ENCODE results near the gene HDLBP.

The HDLBP gene

DNA sequence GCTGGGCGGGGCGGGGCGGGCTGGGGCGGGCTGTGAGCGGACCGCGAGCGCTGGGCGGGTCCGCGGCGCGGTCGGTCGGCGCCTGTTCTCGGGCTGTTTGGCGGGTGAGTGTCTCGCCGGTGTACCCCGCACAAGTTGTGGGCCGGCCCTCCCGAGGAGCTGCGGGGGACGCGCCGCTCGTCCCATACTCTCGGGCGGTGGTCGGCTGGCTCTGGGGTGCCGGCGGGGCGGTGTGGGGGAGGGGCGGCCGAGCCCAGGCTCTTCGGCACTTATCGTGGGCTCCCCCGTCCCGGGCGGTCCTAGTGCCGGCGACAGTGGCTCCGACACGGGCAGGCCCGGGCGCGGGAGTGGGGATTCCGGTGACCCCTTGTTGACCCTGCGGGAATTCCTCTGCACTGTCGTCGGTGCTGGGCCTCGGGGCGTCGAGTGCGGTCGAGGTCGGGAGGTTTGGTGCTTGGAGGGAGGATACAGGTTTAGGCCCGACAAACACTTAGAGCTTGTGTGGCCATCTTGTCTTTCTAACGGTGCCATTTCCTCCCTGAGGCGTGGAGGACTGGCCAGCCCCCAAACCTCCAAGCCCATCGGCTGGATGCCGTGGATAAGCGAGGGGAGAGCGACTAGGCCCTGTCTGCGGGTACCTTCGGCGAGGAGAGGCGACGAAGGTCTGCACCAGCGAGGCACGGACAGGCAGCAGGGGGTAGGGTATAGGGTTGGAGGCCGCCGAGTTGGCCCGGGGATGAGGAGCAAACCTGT is 583 bp upstream of the HDLBP start, which contains the start of gene SEPTIN2:
Gene SEPTIN2, plus strand, starts transcription at position 47 of the 753 bp plus-strand sequence. CDS start 8,308 bp downstream, outside the sequence.
- H3K4me3 ChIP-seq (ENCODE audit: low read length in 2 of 2): peak within 1 kb of the TSS; percentile 96 to 97
- H3K4me1 ChIP-seq (ENCODE audit: control insufficient read depth, insufficient read depth, low read length): peaks cover 20% of the 10 kb centered on the region

DNA sequence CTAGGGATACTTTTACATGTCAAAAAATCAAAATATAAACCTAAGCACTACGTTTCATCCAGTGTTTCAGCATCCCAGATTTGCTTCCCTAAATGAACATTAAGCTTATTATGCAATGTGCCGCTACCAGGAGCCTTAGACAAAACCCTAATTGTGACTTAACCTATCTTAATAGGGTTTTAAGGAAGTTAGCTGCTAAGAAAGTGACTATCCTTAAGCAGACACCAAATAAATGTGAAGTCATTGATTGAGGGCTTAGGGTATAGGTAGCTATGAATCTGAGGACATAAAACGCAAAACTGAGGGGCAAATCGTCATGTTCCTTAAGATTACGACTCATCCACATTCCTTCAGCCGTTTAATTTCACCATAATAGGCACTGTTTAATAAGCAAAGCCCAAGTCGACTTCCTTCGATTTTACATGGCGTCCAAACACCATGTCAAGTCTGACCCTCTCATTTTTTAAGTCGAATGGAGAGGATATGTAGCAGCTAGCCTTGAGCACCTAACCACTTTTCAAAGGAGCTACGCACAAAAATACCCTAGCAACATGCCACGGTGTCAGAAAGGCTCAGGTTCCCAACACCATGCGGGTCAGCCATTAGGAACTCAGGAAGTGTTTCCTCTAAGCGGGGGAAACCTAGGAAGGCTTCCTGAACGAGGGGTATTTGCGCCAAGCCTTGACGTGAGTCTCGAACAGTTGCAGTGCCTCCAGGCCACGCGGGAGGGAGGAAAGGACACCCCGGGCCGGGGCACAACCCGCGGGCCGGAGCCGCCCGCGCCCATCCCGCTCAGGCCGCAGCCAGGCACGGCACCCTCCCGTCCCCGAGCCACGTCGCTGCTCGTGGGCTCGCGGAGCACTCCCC is 1.0 kb downstream of the HDLBP start:
- Histone ChIP-seq H3K4me1 (ENCODE audit: control insufficient read depth, insufficient read depth, low read length) (peaks cover 25% of the 10 kb centered on the region), H3K9ac (ENCODE audit: low read length in 2 of 2) (peak overlapping the region; percentile 96 to 99)

More for the DNA sequence above, 583 bp upstream of the HDLBP start, which contains the start of gene SEPTIN2:
- Histone ChIP-seq H3K27ac (ENCODE audit: low read length) (peak within 1 kb of the TSS; percentile 98), H3K36me3 (ENCODE audit: control insufficient read depth in 2 of 2, insufficient read depth in 2 of 2, low read length in 2 of 2) (no peaks in the 10 kb centered on the region), H3K9ac (ENCODE audit: low read length in 2 of 2) (peak within 1 kb of the TSS; percentile 96 to 99), H3K9me3 (ENCODE audit: control insufficient read depth in 2 of 2, low read length in 2 of 2) (no peaks in the 10 kb centered on the region), H3K27me3 (ENCODE audit: control insufficient read depth in 1 of 2, insufficient read depth in 2 of 2, low read length in 2 of 2) (no peaks in the 10 kb centered on the region)

DNA sequence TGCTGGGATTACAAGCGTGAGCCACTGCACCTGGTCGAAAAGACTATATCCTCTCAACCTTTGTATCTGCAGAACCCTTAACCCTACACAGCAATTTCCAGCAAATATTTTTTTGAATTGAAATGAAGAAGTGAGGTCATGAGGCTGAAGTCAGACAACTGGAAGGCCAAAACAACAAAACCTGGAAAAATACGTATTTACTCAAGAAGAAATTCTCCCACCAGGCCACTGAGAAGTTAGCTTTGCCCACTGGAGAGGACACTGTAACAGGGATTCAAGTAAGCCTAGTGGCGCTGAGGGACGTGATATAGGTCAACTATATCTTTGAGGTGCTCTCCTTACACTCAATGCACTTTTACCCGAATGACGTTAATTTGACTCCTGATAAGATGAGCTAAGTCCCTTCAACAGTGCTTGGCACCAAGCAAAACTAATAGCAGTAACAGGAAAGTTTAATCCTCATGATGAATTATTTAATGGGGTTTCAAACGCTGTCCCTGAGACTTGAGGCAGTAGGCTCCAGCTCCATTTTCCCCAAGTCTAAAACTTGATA is 1.9 kb downstream of the HDLBP start:
- H3K4me3 ChIP-seq (ENCODE audit: low read length in 2 of 2): no peak overlapping the region
- H3K27ac ChIP-seq (ENCODE audit: low read length): no peak overlapping the region
- no peak overlapping the region for H3K9ac ChIP-seq (ENCODE audit: low read length in 2 of 2)
- peaks cover 29% of the 10 kb centered on the region for H3K4me1 ChIP-seq (ENCODE audit: control insufficient read depth, insufficient read depth, low read length)
- H3K27me3 ChIP-seq (ENCODE audit: control insufficient read depth in 1 of 2, insufficient read depth in 2 of 2, low read length in 2 of 2): no peaks in the 10 kb centered on the region
- H3K36me3 ChIP-seq (ENCODE audit: control insufficient read depth in 2 of 2, insufficient read depth in 2 of 2, low read length in 2 of 2): no peaks in the 10 kb centered on the region
- no peaks in the 10 kb centered on the region for H3K9me3 ChIP-seq (ENCODE audit: control insufficient read depth in 2 of 2, low read length in 2 of 2)

More for the DNA sequence above, 1.0 kb downstream of the HDLBP start:
- no peaks in the 10 kb centered on the region for H3K27me3 ChIP-seq (ENCODE audit: control insufficient read depth in 1 of 2, insufficient read depth in 2 of 2, low read length in 2 of 2)
- peak overlapping the region; percentile 98 for H3K27ac ChIP-seq (ENCODE audit: low read length)
- H3K36me3 ChIP-seq (ENCODE audit: control insufficient read depth in 2 of 2, insufficient read depth in 2 of 2, low read length in 2 of 2): no peaks in the 10 kb centered on the region
- no peaks in the 10 kb centered on the region for H3K9me3 ChIP-seq (ENCODE audit: control insufficient read depth in 2 of 2, low read length in 2 of 2)
- peak overlapping the region; percentile 96 to 97 for H3K4me3 ChIP-seq (ENCODE audit: low read length in 2 of 2)

DNA sequence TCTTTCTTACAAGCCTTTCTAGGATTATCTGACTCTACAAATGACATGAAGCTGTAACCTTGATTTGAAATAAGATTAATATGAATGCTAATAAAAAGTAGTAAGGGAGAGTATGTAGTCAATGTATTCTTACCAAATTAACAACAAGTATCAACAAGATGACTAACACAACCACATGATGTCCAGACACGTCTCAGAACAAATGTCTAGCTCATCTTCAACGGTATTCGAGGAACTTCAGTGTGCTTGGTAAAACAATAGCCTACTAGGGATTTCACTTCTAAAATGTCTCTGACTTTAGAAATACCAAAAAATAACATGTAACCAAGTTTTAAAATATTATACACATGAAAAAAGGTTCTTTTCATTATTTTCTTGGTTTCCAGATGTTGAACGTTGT is 3.4 kb downstream of the HDLBP start:
- Histone ChIP-seq H3K9me3 (ENCODE audit: control insufficient read depth in 2 of 2, low read length in 2 of 2) (no peaks in the 10 kb centered on the region), H3K36me3 (ENCODE audit: control insufficient read depth in 2 of 2, insufficient read depth in 2 of 2, low read length in 2 of 2) (no peaks in the 10 kb centered on the region), H3K9ac (ENCODE audit: low read length in 2 of 2) (no peak overlapping the region), H3K4me1 (ENCODE audit: control insufficient read depth, insufficient read depth, low read length) (peaks cover 23% of the 10 kb centered on the region), H3K27ac (ENCODE audit: low read length) (no peak overlapping the region), H3K4me3 (ENCODE audit: low read length in 2 of 2) (no peak overlapping the region), H3K27me3 (ENCODE audit: control insufficient read depth in 1 of 2, insufficient read depth in 2 of 2, low read length in 2 of 2) (no peaks in the 10 kb centered on the region)

DNA sequence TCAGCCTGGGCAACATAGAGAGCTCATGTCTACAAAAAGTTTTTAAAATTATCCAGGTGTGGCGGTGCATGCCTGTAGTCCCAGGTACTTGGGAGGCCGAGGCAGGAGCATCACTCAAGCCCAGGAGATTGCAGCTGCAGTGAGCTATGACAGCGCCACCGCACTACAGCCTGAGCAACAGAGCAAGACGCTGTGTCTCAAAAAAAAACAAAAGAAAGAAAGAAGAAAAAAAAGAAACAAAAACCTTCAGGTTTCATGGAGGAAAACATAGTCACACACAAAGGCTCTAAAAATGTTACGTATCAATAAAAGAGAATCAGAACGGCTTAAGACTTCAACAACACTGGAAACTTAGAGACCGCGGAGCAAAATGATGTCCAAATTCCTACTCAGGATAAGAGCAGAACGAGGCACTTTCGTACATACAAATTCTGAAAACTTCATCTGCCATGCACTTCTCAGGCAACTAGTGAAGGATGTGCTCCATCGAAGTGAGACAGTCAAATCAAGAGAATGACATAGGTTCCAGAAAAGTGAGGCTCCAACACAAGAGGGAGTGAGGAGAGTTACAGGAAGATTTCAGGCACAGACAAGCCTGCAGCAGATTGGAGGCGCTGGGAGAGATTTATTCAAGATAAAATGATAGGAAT is 4.4 kb downstream of the HDLBP start:
- H3K9me3 ChIP-seq (ENCODE audit: control insufficient read depth in 2 of 2, low read length in 2 of 2): no peaks in the 10 kb centered on the region
- no peaks in the 10 kb centered on the region for H3K36me3 ChIP-seq (ENCODE audit: control insufficient read depth in 2 of 2, insufficient read depth in 2 of 2, low read length in 2 of 2)
- no peak overlapping the region for H3K27ac ChIP-seq (ENCODE audit: low read length)
- H3K9ac ChIP-seq (ENCODE audit: low read length in 2 of 2): no peak overlapping the region
- H3K27me3 ChIP-seq (ENCODE audit: control insufficient read depth in 1 of 2, insufficient read depth in 2 of 2, low read length in 2 of 2): no peaks in the 10 kb centered on the region
- H3K4me3 ChIP-seq (ENCODE audit: low read length in 2 of 2): no peak overlapping the region
- peaks cover 17% of the 10 kb centered on the region for H3K4me1 ChIP-seq (ENCODE audit: control insufficient read depth, insufficient read depth, low read length)

DNA sequence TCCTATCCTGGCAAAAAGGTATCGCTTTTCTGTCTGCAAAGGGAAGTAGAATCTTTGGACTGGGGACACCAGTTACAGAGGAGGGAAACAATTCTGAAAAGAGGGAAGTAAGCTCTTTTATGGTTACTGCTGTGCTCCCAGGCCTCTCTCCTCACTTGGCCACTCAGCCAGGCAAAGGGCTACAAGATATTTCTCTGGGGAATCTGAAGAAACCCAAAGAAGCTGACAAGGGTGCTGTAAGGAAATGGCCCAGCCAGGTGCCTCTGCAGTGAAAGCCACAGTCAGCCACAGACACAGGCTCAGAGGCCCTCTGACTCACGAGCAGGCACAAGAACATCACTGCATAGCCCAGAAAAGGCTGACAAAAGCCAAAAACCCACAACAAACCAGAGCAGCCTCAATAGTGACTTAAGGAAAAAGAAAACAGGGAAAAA is 5.8 kb downstream of the HDLBP start:
- Histone ChIP-seq H3K27ac (ENCODE audit: low read length) (no peak overlapping the region), H3K9ac (ENCODE audit: low read length in 2 of 2) (no peak overlapping the region), H3K36me3 (ENCODE audit: control insufficient read depth in 2 of 2, insufficient read depth in 2 of 2, low read length in 2 of 2) (no peaks in the 10 kb centered on the region), H3K4me3 (ENCODE audit: low read length in 2 of 2) (no peak overlapping the region), H3K9me3 (ENCODE audit: control insufficient read depth in 2 of 2, low read length in 2 of 2) (no peaks in the 10 kb centered on the region), H3K4me1 (ENCODE audit: control insufficient read depth, insufficient read depth, low read length) (peaks cover 16% of the 10 kb centered on the region), H3K27me3 (ENCODE audit: control insufficient read depth in 1 of 2, insufficient read depth in 2 of 2, low read length in 2 of 2) (no peaks in the 10 kb centered on the region)

DNA sequence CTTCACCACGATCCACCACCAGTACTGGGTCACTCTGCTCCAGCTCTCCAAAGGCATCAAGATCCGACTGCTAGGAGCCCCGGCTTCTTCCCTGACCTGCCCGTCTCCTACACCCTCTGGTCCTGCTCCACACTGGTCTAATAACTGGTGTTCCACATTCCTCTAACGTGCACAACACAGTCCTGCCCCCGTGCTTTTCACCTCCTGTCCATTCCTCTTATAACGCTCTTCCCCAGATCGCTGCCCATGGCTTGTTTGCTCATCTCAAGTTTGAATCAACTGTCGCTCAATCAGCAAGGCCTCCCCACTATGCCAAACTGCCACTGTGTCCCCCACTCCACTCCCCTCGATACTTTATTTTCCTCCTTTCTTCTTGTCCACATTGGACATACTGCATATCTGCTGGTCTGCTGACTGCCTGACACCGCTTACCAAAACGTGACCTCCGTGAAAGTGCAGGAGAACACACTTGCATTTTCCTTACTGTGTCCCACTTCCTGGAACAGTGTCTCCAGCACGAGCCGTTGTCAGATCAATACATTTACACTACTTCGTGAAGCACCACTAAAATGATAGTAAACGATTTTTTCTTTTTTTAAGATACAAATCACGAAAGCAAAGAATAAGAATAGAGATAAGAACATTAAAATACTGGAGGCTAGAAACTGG is 6.5 kb downstream of the HDLBP start:
- Histone ChIP-seq H3K36me3 (ENCODE audit: control insufficient read depth in 2 of 2, insufficient read depth in 2 of 2, low read length in 2 of 2) (no peaks in the 10 kb centered on the region), H3K4me1 (ENCODE audit: control insufficient read depth, insufficient read depth, low read length) (peaks cover 10% of the 10 kb centered on the region), H3K27ac (ENCODE audit: low read length) (no peak overlapping the region), H3K9ac (ENCODE audit: low read length in 2 of 2) (no peak overlapping the region), H3K4me3 (ENCODE audit: low read length in 2 of 2) (no peak overlapping the region), H3K27me3 (ENCODE audit: control insufficient read depth in 1 of 2, insufficient read depth in 2 of 2, low read length in 2 of 2) (no peaks in the 10 kb centered on the region), H3K9me3 (ENCODE audit: control insufficient read depth in 2 of 2, low read length in 2 of 2) (no peaks in the 10 kb centered on the region)

DNA sequence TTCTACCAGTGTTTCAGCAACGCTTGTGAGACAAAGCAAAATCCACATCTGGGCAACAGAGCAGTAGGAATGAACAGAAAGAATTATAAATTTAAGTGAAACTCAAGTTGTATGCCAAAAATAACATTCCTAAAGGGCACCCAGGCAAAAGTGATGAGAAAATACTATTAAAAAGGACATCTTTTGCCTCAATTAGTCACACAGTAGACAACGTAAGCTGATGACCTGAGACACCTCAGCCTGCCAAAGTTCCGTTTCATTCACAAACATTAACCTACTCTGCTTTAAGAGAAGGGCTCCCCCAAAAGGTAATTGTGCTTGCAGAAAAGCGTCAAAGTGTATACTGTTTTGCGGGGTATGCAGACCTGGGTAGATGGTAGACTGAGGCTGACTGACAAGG is 7.2 kb downstream of the HDLBP start:
- Histone ChIP-seq H3K4me1 (ENCODE audit: control insufficient read depth, insufficient read depth, low read length) (peaks cover 12% of the 10 kb centered on the region), H3K9ac (ENCODE audit: low read length in 2 of 2) (no peak overlapping the region), H3K9me3 (ENCODE audit: control insufficient read depth in 2 of 2, low read length in 2 of 2) (no peaks in the 10 kb centered on the region), H3K27me3 (ENCODE audit: control insufficient read depth in 1 of 2, insufficient read depth in 2 of 2, low read length in 2 of 2) (no peaks in the 10 kb centered on the region), H3K36me3 (ENCODE audit: control insufficient read depth in 2 of 2, insufficient read depth in 2 of 2, low read length in 2 of 2) (no peaks in the 10 kb centered on the region), H3K4me3 (ENCODE audit: low read length in 2 of 2) (no peak overlapping the region), H3K27ac (ENCODE audit: low read length) (no peak overlapping the region)

DNA sequence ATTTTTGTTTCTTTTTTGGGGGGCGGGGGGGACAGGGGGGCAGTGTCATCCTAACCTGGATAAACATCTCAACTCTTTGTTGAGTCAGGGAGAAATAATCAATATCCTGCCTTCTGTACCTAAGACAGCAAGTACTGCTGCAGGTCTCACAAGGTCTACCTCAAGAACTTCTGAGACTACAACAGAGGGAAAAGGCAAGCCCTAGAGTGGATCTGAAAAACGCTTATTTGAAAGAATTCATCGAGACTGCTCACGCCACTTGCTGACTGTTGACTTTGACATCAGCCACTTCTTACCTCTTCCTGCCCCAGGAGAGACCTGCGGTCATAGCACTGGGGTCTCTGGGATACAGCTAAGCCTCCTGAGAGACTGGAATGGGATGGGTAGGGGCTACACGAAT is 8.4 kb downstream of the HDLBP start:
- H3K9me3 ChIP-seq (ENCODE audit: control insufficient read depth in 2 of 2, low read length in 2 of 2): no peaks in the 10 kb centered on the region
- H3K4me3 ChIP-seq (ENCODE audit: low read length in 2 of 2): no peak overlapping the region
- peaks cover 0 to 2% of the 10 kb centered on the region in 2 donors for H3K36me3 ChIP-seq (ENCODE audit: control insufficient read depth in 2 of 2, insufficient read depth in 2 of 2, low read length in 2 of 2)
- no peak overlapping the region for H3K27ac ChIP-seq (ENCODE audit: low read length)
- no peak overlapping the region for H3K9ac ChIP-seq (ENCODE audit: low read length in 2 of 2)
- H3K4me1 ChIP-seq (ENCODE audit: control insufficient read depth, insufficient read depth, low read length): peaks cover 16% of the 10 kb centered on the region
- no peaks in the 10 kb centered on the region for H3K27me3 ChIP-seq (ENCODE audit: control insufficient read depth in 1 of 2, insufficient read depth in 2 of 2, low read length in 2 of 2)
